HG02610 (cell line): ENCODE data around the gene NCKIPSD.

Source experiments
- ATAC-seq: cut with Tn5 transposase; IDR thresholded peaks from one replicate; pipeline ENCODE4 v1.9.1; 2021; ENCODE audit warnings: mild to moderate bottlenecking, moderate library complexity; ENCODE audit not compliant: unreplicated experiment

NCKIPSD gene

GRCh38 chr3:48651771-48652170 is 33.9 kb downstream of the NCKIPSD start:
- ATAC-seq, result no peak

DNA sequence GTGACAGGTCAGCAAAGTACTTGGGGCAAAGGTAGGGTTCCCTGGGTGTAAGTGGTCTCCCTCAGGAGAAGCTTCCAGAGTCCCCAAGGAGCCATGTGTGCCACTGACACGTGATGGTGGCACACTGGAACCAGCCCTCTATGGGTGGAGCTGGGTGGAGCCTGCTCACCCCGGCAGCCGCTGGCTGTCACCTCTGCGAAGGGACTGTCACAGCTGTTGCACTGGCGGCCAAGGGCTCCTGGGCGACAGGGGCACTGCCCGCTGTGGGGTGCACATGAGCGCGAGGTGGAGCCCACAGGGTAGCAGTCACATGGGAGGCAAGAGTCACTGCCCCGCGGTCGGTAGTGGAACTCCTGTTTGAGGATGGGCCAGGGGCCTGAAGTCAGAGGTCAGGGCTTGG is 35.0 kb downstream of the NCKIPSD start:
- ATAC-seq, result no peak

DNA sequence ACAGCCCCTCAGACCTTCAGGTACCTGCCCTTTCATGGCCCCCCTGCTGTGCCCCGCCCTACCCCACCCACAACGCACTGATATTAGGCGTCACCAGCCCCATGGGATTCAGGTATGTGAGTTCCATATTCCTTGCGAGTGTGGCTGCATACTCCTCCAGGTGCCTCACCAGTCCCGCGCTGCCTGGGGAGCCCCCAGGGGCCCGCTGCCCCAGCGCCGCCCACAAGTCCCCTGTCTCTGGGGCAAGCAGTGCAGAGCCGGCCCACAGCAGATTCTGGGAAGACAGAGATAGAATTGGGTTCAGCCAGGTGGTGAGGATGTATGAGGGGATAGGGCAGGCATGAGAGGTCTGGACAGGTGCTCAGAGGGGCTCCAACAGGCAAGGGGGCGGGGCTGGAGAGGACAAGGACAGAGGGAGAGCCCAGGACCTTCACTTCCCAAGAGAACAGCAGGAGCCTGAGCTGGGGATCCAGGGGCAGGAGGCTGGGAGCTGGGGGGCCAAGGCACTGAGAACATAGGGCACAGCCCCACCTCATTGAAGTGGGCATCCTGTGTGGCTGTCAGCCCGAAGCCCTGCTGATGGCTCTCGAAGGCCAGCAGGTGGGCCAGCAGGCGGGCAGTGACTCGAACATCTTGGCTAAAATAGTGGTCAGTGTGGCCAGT is 37.4 kb downstream of the NCKIPSD start:
- no peak for ATAC-seq

GRCh38 chr3:48647714-48648113 is 38.0 kb downstream of the NCKIPSD start:
- no peak for ATAC-seq

GRCh38 chr3:48644898-48645760 is 40.6 kb downstream of the NCKIPSD start:
- ATAC-seq, result no peak

GRCh38 chr3:48642605-48643004 is 43.1 kb downstream of the NCKIPSD start:
- no peak for ATAC-seq

GRCh38 chr3:48641396-48641795 is 44.3 kb downstream of the NCKIPSD start:
- ATAC-seq, result no peak

DNA sequence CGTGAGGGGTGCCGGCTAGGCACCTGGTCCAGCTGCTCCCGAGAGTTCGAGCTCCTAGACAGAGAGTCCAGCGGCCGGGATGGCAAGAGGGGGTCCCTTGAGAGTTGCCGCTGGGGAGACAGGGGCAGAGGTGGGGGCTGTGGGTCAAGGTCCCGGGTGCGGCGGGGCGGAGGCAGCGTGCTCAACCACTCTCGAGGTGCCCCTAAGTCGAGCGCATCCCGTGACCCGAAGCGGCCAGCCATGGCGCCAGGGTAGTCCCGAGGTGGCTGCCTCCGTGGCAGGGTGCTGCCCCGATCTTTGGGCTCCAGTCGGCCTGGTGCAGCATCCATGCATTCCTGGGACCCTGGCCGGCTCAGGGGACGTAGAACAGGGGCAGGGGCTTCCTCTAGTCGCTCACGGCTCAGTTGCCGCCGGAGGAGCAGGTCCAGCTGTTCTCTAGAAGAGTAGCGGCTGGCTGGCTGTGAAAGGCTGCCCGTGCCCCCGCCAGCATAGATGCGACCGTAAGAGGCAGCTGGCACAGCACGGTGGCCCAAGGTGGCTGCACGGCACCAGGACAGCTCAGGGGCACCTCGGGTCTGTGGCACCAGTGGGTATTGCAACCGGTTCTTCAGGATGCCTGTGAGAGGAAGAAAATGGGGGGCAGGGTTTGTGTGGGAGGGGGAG is 45.6 kb downstream of the NCKIPSD start:
- ATAC-seq, result no peak

DNA sequence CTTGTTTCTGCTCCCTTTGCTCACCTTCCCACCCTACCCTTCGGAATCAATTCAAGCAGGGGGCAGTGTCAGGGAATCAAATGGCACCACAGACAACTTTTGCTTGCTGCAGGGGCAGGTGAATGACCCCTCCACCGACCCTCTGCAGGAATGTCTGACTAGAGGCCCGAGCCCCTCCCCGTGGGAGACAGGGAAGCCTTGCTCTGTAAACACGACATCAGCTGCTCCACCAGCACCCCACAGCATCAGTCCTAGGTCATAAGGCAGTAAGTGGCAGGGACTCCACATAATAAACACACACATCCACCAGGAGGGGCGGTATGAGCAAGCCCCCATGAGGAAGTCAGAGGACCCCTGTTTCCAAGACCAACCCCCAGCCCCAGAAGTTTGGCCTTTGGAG is 48.4 kb downstream of the NCKIPSD start:
- ATAC-seq, result no peak

DNA sequence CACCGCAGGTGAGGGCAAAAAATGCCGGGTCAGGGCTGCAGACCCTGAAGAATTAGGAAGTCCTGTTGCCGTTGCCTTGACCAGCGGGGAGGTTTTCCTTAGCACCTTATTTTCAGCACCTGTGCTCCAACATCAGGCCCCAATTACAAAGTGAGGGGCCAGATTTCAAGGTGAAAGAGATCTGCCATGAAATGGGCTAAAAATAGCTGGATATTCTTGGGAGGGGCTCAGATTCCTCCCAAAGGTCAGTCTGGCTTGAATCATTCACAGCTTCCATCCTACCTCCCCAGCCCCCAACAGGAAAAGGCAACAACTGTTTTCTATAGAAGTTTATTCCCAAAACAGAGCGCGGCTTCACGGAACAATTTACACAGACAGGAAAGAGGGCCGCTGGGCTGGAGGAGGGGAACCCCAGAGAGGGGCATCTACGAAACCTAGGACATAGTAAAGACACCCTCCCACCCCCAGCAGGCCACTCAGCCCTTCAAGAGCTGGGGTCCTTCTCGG is 49.5 kb downstream of the NCKIPSD start:
- ATAC-seq, result no peak

DNA sequence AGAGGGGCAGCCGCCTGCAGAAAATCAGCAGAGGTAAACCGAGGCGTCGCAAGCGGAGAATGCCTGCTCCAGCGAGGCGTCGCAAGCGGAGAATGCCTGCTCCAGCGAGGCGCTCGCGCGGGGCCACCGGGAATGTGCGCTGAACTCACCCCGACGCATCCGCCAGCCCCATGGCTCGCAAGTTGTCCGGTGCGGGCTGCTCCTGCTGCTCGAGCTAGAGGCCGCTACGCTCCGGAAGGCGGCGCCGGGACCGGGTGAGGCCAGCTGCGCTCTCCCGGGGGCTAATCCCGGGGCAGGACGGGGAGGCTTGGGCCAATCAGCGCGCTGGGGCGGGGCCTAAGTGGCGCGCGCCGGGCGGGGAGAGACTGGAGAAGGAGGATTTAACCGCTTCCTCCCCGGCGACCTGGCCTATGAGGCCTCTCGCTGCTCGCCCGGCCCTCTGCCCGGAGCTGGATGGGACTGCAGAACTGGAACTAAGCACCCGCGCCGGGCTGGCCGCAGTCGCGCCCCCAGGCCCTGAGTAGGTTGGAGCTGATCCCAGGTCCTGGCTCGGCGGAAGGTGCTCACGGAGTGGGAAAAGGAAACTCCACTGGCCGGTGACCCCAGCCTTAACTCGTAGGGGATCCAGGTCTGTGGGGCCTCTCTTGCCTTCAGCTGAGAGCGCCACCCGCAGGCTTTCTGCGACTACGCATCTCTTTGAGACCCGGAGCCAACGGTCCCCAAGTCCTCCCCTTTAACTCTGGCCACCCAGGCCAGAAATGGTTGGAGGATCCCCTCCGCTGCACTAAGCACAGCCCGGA is 50.3 kb downstream of the NCKIPSD start, which contains the start of gene SLC26A6:
SLC26A6 (minus strand) TSS at position 240 of the 800 bp plus-strand sequence; CDS start at position 172, 68 bp downstream.
- ATAC-seq, result peak; percentile 91

DNA sequence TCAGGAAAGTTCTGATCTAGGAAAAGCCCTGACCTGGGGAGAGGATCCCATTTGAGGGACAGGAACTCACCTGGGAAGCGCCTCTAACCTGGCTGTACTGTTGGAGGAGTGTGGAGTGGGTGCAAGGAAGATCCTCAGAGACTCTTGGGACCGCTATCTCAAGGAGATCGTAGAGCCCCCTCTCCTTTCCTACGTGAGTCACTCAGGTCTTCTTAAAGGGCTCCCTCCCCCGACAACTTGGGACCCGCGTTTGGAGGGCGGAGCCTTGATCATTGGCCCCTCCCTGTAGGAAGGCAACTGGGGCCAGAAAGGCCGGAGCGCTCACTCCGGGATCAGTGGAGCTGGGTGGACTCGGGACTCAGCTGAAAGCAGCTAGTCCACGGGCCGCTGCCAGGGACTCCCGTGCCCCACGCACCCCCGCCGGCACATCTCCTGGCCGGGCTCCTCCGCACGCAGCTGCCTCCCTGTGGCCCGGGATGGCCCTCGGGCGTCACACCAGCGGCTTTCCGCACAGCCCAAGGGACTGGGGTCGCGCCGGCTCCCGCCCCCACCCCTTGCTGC is 51.0 kb downstream of the NCKIPSD start:
- ATAC-seq, result peak; percentile 14

DNA sequence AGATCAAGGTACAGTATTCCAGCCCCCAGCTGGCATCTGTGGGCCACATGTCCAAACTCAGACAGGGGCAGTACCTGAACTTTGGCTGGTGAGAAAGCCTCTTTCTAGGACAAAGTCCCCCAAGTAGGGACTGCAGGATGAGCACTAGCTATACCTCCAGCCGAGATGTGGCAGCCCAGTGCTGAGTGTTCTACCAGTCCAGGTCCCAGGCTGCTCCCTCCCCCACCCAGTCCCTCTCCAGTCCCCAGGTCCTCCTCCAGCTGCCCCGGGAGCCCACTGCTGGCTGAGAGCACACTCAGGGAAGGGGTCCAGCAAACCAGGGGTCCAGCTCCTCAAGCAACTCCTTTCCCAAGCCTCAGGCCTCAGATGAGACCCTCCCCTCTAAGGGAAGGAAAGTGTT is 52.0 kb downstream of the NCKIPSD start:
- ATAC-seq, result no peak

DNA sequence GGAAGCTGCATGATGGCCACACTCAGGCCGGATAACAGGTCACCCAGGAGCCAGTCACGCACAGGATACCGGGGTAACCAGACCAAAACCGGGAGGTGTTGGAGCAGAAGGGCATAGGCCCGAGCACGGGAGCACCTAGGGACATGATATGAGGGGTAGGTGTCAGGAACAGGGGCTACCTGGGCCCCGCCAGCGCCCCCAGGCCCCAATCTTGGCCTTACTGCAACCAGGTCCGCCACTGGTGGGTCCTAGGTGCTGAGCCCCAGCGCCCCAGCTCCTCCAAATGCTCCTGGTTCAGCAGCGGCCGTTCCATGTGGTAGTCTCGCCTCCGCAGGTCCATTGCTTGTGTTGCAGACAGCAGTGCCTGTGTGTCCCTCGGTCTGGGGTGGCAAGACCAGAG is 52.5 kb downstream of the NCKIPSD start:
- no peak for ATAC-seq

- no peak for ATAC-seq
Observed at GRCh38 chr3:48631516-48632448, 53.9 kb downstream of the NCKIPSD start.

GRCh38 chr3:48630833-48631232 is 54.9 kb downstream of the NCKIPSD start:
- no peak for ATAC-seq

DNA sequence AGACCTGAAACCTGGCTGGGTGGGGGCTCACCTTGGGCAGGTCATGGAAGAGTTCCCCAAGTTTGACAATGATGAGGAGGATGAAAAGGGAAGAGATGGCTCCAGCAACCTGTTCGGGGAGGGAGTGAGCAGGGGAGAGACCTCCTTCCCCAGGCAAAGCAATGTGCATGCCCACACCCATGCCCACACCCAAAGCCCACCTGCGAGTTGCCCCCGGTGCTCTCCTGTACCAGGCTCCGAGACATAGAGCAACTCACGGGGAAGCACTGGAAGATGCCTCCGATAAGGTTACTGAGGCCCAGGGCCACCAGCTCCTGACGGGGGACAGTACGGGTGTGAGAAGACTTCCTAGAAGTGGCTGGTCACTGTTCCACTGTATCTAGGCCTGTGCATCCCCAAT is 55.3 kb downstream of the NCKIPSD start:
- ATAC-seq, result no peak

GRCh38 chr3:48629894-48630293 is 55.8 kb downstream of the NCKIPSD start:
- ATAC-seq, result no peak

DNA sequence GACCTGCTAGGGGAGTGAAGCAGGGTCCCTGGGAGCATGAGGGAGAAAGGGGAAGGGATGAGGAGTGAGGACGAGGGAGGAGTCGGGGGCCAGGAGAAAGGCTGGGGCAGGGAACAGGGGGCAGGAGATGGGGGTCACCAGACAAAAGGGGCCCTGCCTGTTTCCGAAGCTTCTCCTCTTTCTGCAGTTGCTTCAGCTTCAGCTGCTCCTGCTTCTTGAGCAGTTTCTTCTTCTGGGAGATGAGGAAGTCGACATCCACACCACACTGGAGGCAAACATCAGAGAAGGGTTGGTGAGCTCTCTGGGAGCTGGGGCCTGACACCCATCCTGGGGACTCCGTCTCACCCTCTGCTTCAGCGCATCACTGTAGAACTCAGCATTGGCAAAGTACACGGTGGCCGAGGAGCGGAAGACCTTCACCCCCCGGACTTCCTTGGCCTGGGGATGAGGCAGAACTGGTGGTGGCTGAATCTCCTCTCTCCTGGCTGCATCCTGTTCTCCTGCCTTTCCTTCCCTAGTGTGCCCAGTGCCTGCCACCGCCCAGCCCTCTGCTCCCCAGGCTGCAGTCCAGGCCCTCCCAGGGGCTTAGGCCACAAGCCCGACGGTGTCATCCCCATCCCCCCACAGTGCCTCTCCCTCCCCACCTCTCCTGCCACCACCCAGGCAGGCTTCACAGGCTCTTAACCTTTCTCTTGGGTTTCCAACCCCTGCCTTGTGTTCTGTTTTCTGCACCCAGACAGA is 57.3 kb downstream of the NCKIPSD start:
- no peak for ATAC-seq
